Activated CD4-positive, alpha-beta T cell treated with anti-CD3 and anti-CD28 coated beads, Interleukin-2, amount 10 ng/mL, durations not matched to agents 24 days and 14 days (primary cell): Measurements from ENCODE around the gene NFATC4. TPM values are rescaled to one million over a fixed set of nuclear protein-coding genes. Genes with fewer than 3 reads are reported as not detected.
A peak's percentile ranks its signal among the peaks of the same experiment; 100 is the strongest.

Experiments used
- DNase-seq: peaks from one replicate; pipeline ENCODE4 v3.0.0; 2022
- H3K27ac Mint-ChIP-seq: one replicate; pipeline ENCODE4 v1.8.0; 2022; ENCODE audit warnings: mild to moderate bottlenecking, mixed read lengths
- H3K27me3 Mint-ChIP-seq: one replicate; pipeline ENCODE4 v1.8.0; 2022; ENCODE audit warnings: mixed read lengths
- H3K36me3 Mint-ChIP-seq: one replicate; pipeline ENCODE4 v1.8.0; 2022; ENCODE audit warnings: low read depth, mild to moderate bottlenecking, mixed read lengths
- H3K4me1 Mint-ChIP-seq: one replicate; pipeline ENCODE4 v1.8.0; 2021; ENCODE audit warnings: mixed read lengths
- H3K4me3 Mint-ChIP-seq: one replicate; pipeline ENCODE4 v1.8.0; 2022; ENCODE audit warnings: mild to moderate bottlenecking, moderate library complexity, mixed read lengths
- H3K9me3 Mint-ChIP-seq: one replicate; pipeline ENCODE4 v1.8.0; 2021; ENCODE audit warnings: mixed read lengths
- intact Hi-C: fragments of 100-400 bp; cut with micrococcal nuclease; formaldehyde crosslinking; loops from one replicate; pipeline ENCODE4 v1.15.1; 2023
- total RNA-seq: library from RNA; stranded (reverse); gene quantifications from 2 replicates; pipeline ENCODE4 v1.2.3, GENCODE V29; 2022

The NFATC4 gene
- total RNA-seq, 1 donor from 2014 or later: not detected

- intact Hi-C loops: loop anchor here (1.0 to 5.0 kb wide), 4 partner anchors 22 to 340 kb away; partner anchors contain the start of genes LTB4R and LTB4R2
- DNase-seq: peak; percentile 95
- Mint-ChIP-seq H3K27ac (peak overlapping the region; percentile 26), H3K4me1 (peaks cover 51% of the 10 kb centered on the region), H3K9me3 (no peaks in the 10 kb centered on the region), H3K4me3 (peak overlapping the region; percentile 87), H3K27me3 (peaks cover 33% of the 10 kb centered on the region), H3K36me3 (peaks cover 20% of the 10 kb centered on the region)
These were observed 35.6 kb upstream of the NFATC4 start for GRCh38 chr14:24332268-24332993.

- intact Hi-C loops: loop anchor here (5.0 kb wide), 1 partner anchor 338 kb away; no protein-coding TSS in a partner anchor
- Mint-ChIP-seq H3K4me3 (peak within 1 kb of the TSS; percentile 61), H3K9me3 (no peaks in the 10 kb centered on the region), H3K4me1 (peaks cover 47% of the 10 kb centered on the region), H3K27me3 (peaks cover 33% of the 10 kb centered on the region), H3K27ac (peak within 1 kb of the TSS; percentile 45), H3K36me3 (peaks cover 30% of the 10 kb centered on the region)
- peak; percentile 75 for DNase-seq
These were observed 33.3 kb upstream of the NFATC4 start, which contains the start of gene ADCY4 for GRCh38 chr14:24334431-24335291. Gene ADCY4, minus strand, starts transcription at chr14:24335071. Its CDS starts 419 bp downstream, at chr14:24334652.

- no peaks in the 10 kb centered on the region for H3K9me3 Mint-ChIP-seq
- no peak for DNase-seq
- H3K36me3 Mint-ChIP-seq: peaks cover 30% of the 10 kb centered on the region
- H3K4me1 Mint-ChIP-seq: peaks cover 46% of the 10 kb centered on the region
- peaks cover 31% of the 10 kb centered on the region for H3K27me3 Mint-ChIP-seq
- H3K4me3 Mint-ChIP-seq: peak overlapping the region; percentile 35
- H3K27ac Mint-ChIP-seq: no peak overlapping the region
- intact Hi-C loops: no loop called here
These were observed 32.4 kb upstream of the NFATC4 start for GRCh38 chr14:24335461-24336171.

GRCh38 chr14:24337144-24337823 lies 30.7 kb upstream of the NFATC4 start:
- intact Hi-C loops: no loop called here
- Mint-ChIP-seq H3K4me1 (peaks cover 37% of the 10 kb centered on the region), H3K36me3 (peaks cover 30% of the 10 kb centered on the region), H3K9me3 (no peaks in the 10 kb centered on the region), H3K27ac (no peak overlapping the region), H3K27me3 (peaks cover 31% of the 10 kb centered on the region), H3K4me3 (peak overlapping the region; percentile 93)
- no peak for DNase-seq

- Mint-ChIP-seq H3K27ac (no peak overlapping the region), H3K9me3 (no peaks in the 10 kb centered on the region), H3K27me3 (peaks cover 32% of the 10 kb centered on the region), H3K4me3 (peak overlapping the region; percentile 93), H3K4me1 (peaks cover 35% of the 10 kb centered on the region), H3K36me3 (peaks cover 30% of the 10 kb centered on the region)
- peak; percentile 57 for DNase-seq
- intact Hi-C loops: no loop called here
These were observed 30.2 kb upstream of the NFATC4 start for GRCh38 chr14:24337824-24338175.

- DNase-seq: no peak
- Mint-ChIP-seq H3K9me3 (no peaks in the 10 kb centered on the region), H3K27me3 (peaks cover 28% of the 10 kb centered on the region), H3K27ac (no peak overlapping the region), H3K4me1 (peaks cover 31% of the 10 kb centered on the region), H3K36me3 (peaks cover 30% of the 10 kb centered on the region), H3K4me3 (peak overlapping the region; percentile 93)
- intact Hi-C loops: no loop called here
These were observed 29.1 kb upstream of the NFATC4 start for GRCh38 chr14:24338843-24339242.

GRCh38 chr14:24339284-24340151 lies 28.5 kb upstream of the NFATC4 start, which contains the start of gene RIPK3:
Gene RIPK3, minus strand, starts transcription at chr14:24339991. Its CDS starts 165 bp downstream, at chr14:24339826.
- Mint-ChIP-seq H3K36me3 (peaks cover 30% of the 10 kb centered on the region), H3K9me3 (no peaks in the 10 kb centered on the region), H3K27ac (peak within 1 kb of the TSS; percentile 70), H3K4me1 (peaks cover 28% of the 10 kb centered on the region), H3K27me3 (peaks cover 28% of the 10 kb centered on the region), H3K4me3 (peak within 1 kb of the TSS; percentile 93)
- intact Hi-C loops: no loop called here
- peak; percentile 94 for DNase-seq

- Mint-ChIP-seq H3K4me3 (no peak overlapping the region), H3K36me3 (peaks cover 25% of the 10 kb centered on the region), H3K27ac (no peak overlapping the region), H3K27me3 (peaks cover 29% of the 10 kb centered on the region), H3K4me1 (peaks cover 23% of the 10 kb centered on the region), H3K9me3 (no peaks in the 10 kb centered on the region)
- intact Hi-C loops: no loop called here
- peak; percentile 58 for DNase-seq
These were observed 27.4 kb upstream of the NFATC4 start for GRCh38 chr14:24340606-24341005.

- H3K4me3 Mint-ChIP-seq: no peak overlapping the region
- no peak overlapping the region for H3K27ac Mint-ChIP-seq
- intact Hi-C loops: no loop called here
- H3K27me3 Mint-ChIP-seq: peaks cover 34% of the 10 kb centered on the region
- H3K36me3 Mint-ChIP-seq: peaks cover 6% of the 10 kb centered on the region
- H3K9me3 Mint-ChIP-seq: no peaks in the 10 kb centered on the region
- DNase-seq: no peak
- H3K4me1 Mint-ChIP-seq: peaks cover 16% of the 10 kb centered on the region
These were observed 25.1 kb upstream of the NFATC4 start for GRCh38 chr14:24342889-24343288.

GRCh38 chr14:24343795-24344660 lies 24.0 kb upstream of the NFATC4 start:
- Mint-ChIP-seq H3K4me3 (no peak overlapping the region), H3K27me3 (peaks cover 39% of the 10 kb centered on the region), H3K36me3 (no peaks in the 10 kb centered on the region), H3K4me1 (peaks cover 9% of the 10 kb centered on the region), H3K9me3 (no peaks in the 10 kb centered on the region), H3K27ac (no peak overlapping the region)
- no peak for DNase-seq
- intact Hi-C loops: no loop called here

GRCh38 chr14:24347134-24347533 lies 20.9 kb upstream of the NFATC4 start:
- peaks cover 63% of the 10 kb centered on the region for H3K27me3 Mint-ChIP-seq
- no peaks in the 10 kb centered on the region for H3K36me3 Mint-ChIP-seq
- intact Hi-C loops: no loop called here
- peaks cover 1% of the 10 kb centered on the region for H3K4me1 Mint-ChIP-seq
- no peak overlapping the region for H3K27ac Mint-ChIP-seq
- no peaks in the 10 kb centered on the region for H3K9me3 Mint-ChIP-seq
- H3K4me3 Mint-ChIP-seq: no peak overlapping the region
- no peak for DNase-seq

- no peak overlapping the region for H3K4me3 Mint-ChIP-seq
- intact Hi-C loops: no loop called here
These were observed 19.8 kb upstream of the NFATC4 start for GRCh38 chr14:24348186-24348585.

More at GRCh38 chr14:24348186-24348585, 19.8 kb upstream of the NFATC4 start:
- Mint-ChIP-seq H3K9me3 (no peaks in the 10 kb centered on the region), H3K27me3 (peaks cover 67% of the 10 kb centered on the region), H3K27ac (no peak overlapping the region), H3K4me1 (no peaks in the 10 kb centered on the region), H3K36me3 (no peaks in the 10 kb centered on the region)
- no peak for DNase-seq
